Measurements from ENCODE around the gene MT1G. TPM values are rescaled to one million over a fixed set of nuclear protein-coding genes. Genes with fewer than 3 reads are reported as not detected.
"Not testable (repeated sequence)": the region's sequence is repeated elsewhere in the genome, so short reads cannot be mapped to it uniquely, and the experiment has no call there.

The MT1G gene
- total RNA-seq = 1 to 10 TPM; 3.6 to 5.1 TPM
- long read RNA-seq = 0 reads

GRCh38 chr16:56667581-56668571 lies at the start of gene MT1G:
MT1G (minus strand) TSS chr16:56668065; CDS start chr16:56667993, 72 bp downstream.
- peak; percentile 86 to 92 for ATAC-seq
- intact Hi-C loops (cut with DNase I) = no loop called here
- DNase-seq = peak; percentile 57

- intact Hi-C loops (cut with DNase I); ATAC-seq; DNase-seq: not testable (repeated sequence)
Measured at GRCh38 chr16:56717532-56717931, 49.7 kb upstream of the MT1G start.

- ATAC-seq (no peak), DNase-seq (no peak)
- intact Hi-C loops (cut with DNase I) = no loop called here
Measured at GRCh38 chr16:56716761-56717160, 48.9 kb upstream of the MT1G start.

- ATAC-seq (no peak), DNase-seq (no peak)
- intact Hi-C loops (cut with DNase I) = no loop called here
Measured at GRCh38 chr16:56715126-56715525, 47.3 kb upstream of the MT1G start.

- no peak for DNase-seq
- intact Hi-C loops (cut with DNase I) = no loop called here
- no peak for ATAC-seq
Measured at GRCh38 chr16:56713794-56714193, 45.9 kb upstream of the MT1G start.

- no peak for ATAC-seq
- DNase-seq = no peak
- intact Hi-C loops (cut with DNase I) = no loop called here
Measured at GRCh38 chr16:56711862-56712261, 44.0 kb upstream of the MT1G start.

GRCh38 chr16:56710181-56710737 lies 42.4 kb upstream of the MT1G start:
- no peak for DNase-seq
- intact Hi-C loops (cut with DNase I) = no loop called here
- no peak for ATAC-seq

- intact Hi-C loops (cut with DNase I) = loop anchor here in 1 of 2 donors (10.0 kb wide), 1 partner anchor 135 kb away; no protein-coding TSS in a partner anchor
- ATAC-seq (no peak), DNase-seq (no peak)
Measured at GRCh38 chr16:56709443-56710040, 41.7 kb upstream of the MT1G start.

GRCh38 chr16:56708525-56709442 lies 40.9 kb upstream of the MT1G start:
- ATAC-seq (peak in 1 of 2 donors; percentile 34), DNase-seq (no peak)
- intact Hi-C loops (cut with DNase I) = loop anchor here in 1 of 2 donors (10.0 kb wide), 1 partner anchor 134 kb away; no protein-coding TSS in a partner anchor

- DNase-seq = no peak
- no peak for ATAC-seq
- intact Hi-C loops (cut with DNase I) = loop anchor here (1.0 to 10.0 kb wide), 5 partner anchors 29 to 128 kb away; no protein-coding TSS in a partner anchor
Measured at GRCh38 chr16:56702836-56703235, 35.0 kb upstream of the MT1G start.

- ATAC-seq = no peak
- no peak for DNase-seq
- intact Hi-C loops (cut with DNase I) = loop anchor here (2.0 to 10.0 kb wide), 4 partner anchors 99 to 187 kb away; no protein-coding TSS in a partner anchor
Measured at GRCh38 chr16:56701534-56701933, 33.7 kb upstream of the MT1G start.

- ATAC-seq = no peak
- DNase-seq = no peak
- intact Hi-C loops (cut with DNase I) = loop anchor here (2.0 to 10.0 kb wide), 4 partner anchors 98 to 186 kb away; no protein-coding TSS in a partner anchor
Measured at GRCh38 chr16:56700631-56701030, 32.8 kb upstream of the MT1G start.

- DNase-seq (no peak), ATAC-seq (no peak)
- intact Hi-C loops (cut with DNase I) = loop anchor here (2.0 to 10.0 kb wide), 4 partner anchors 98 to 185 kb away; no protein-coding TSS in a partner anchor
Measured at GRCh38 chr16:56700195-56700594, 32.3 kb upstream of the MT1G start.

- DNase-seq (no peak), ATAC-seq (no peak)
- intact Hi-C loops (cut with DNase I) = loop anchor here in 1 of 2 donors (10.0 kb wide), 1 partner anchor 183 kb away; no protein-coding TSS in a partner anchor
Measured at GRCh38 chr16:56697456-56698155, 29.7 kb upstream of the MT1G start.

- ATAC-seq (no peak), DNase-seq (no peak)
- intact Hi-C loops (cut with DNase I) = loop anchor here in 1 of 2 donors (10.0 kb wide), 1 partner anchor 180 kb away; no protein-coding TSS in a partner anchor
Measured at GRCh38 chr16:56695246-56695645, 27.4 kb upstream of the MT1G start.

GRCh38 chr16:56691885-56692284 lies 24.0 kb upstream of the MT1G start:
- DNase-seq (no peak), ATAC-seq (peak; percentile 54 to 83)
- intact Hi-C loops (cut with DNase I) = loop anchor here in 1 of 2 donors (10.0 kb wide), 1 partner anchor 177 kb away; no protein-coding TSS in a partner anchor

- ATAC-seq (no peak), DNase-seq (no peak)
- intact Hi-C loops (cut with DNase I) = loop anchor here in 1 of 2 donors (10.0 kb wide), 1 partner anchor 176 kb away; no protein-coding TSS in a partner anchor
Measured at GRCh38 chr16:56690420-56691122, 22.7 kb upstream of the MT1G start.
